Tibial nerve (tissue), 4 donors: ENCODE data around the gene COX19. TPM values are rescaled to one million over a fixed set of nuclear protein-coding genes. Genes with fewer than 3 reads are reported as not detected.

ENCODE experiments used
- DNase-seq, 2 donors: peaks; one replicate each; pipeline ENCODE4 v3.0.0-alpha.2; 2019; ENCODE audit warnings: low spot score in 2 of 2
- H3K27ac ChIP-seq, 4 donors: fragments of 200-600 bp; sonication (generic) in 3 of 4; one replicate each; pipeline ENCODE4 v1.5.1; 2017 to 2019; ENCODE audit warnings: mild to moderate bottlenecking in 1 of 4
- H3K27me3 ChIP-seq, 2 donors: fragments of 200-600 bp; sonication (generic) in 1 of 2; one replicate each; pipeline versions ENCODE4 v1.5.1 to v1.6.0; 2017 to 2019
- H3K36me3 ChIP-seq, 3 donors: fragments of 200-600 bp; sonication (generic); one replicate each; pipeline ENCODE4 v1.5.1; 2018 to 2019
- H3K4me1 ChIP-seq, 4 donors: fragments of 200-600 bp; sonication (generic) in 3 of 4; one replicate each; pipeline ENCODE4 v1.5.1; 2017 to 2019
- H3K4me3 ChIP-seq, 4 donors: fragments of 200-600 bp; sonication (generic) in 3 of 4; one replicate each; pipeline ENCODE4 v1.5.1; 2017 to 2019; ENCODE audit warnings: mild to moderate bottlenecking in 1 of 4, moderate library complexity in 1 of 4
- H3K9me3 ChIP-seq, 4 donors: fragments of 200-600 bp; sonication (generic) in 3 of 4; one replicate each; pipeline ENCODE4 v1.5.1; 2017 to 2019
- CTCF ChIP-seq, 5 experiments: fragments of 200-600 bp in 3 of 5; fragments of 450-650 bp in 2 of 5; sonication (generic) in 3 of 5; IDR thresholded peaks; one replicate each; pipeline ENCODE4 v1.5.1; 2016 to 2019; ENCODE audit warnings: antibody characterized with exemption in 5 of 5, mild to moderate bottlenecking in 3 of 5, moderate library complexity in 2 of 5
- EP300 ChIP-seq, 2 donors: sonication (generic); formaldehyde crosslinking; IDR thresholded peaks; one replicate each; pipeline ENCODE4 v1.6.1; 2017; ENCODE audit warnings: antibody characterized with exemption in 2 of 2, mild to moderate bottlenecking in 1 of 2
- POLR2A ChIP-seq, 2 donors: fragments of 450-650 bp; IDR thresholded peaks; one replicate each; pipeline ENCODE4 v1.6.1; 2017; ENCODE audit warnings: antibody characterized with exemption in 2 of 2, mild to moderate bottlenecking in 2 of 2, moderate library complexity in 2 of 2
- WGBS, 2 donors: methylation state at CpG; one replicate each; pipeline ENCODE4 v1.1.5; 2018; 5-methylcytosine and 5-hydroxymethylcytosine counted together
- total RNA-seq, 4 donors: library from RNA; depleted of rRNA; stranded (reverse); fragments of >200 nt; gene quantifications; one replicate each; pipeline ENCODE4 v1.1.0, GENCODE V29; 2016

Gene COX19
- total RNA-seq, 4 donors from 2014 or later = 10.8 to 21.3 (median 11.2) TPM

GRCh38 chr7:1014681-1015080 lies 39.3 kb upstream of the COX19 start:
- no peak for DNase-seq
- H3K4me1 ChIP-seq = peaks cover 0 to 53% (median 7%) of the 10 kb centered on the region in 4 donors
- 86 to 89% methylated on average over 16 to 20 of the region's 20 CpGs for WGBS, 2 donors
- no peaks in the 10 kb centered on the region for H3K9me3 ChIP-seq
- no peak overlapping the region for H3K4me3 ChIP-seq
- no peak for TF ChIP-seq EP300 (IDR thresholded peaks at IDR 0.05)
- TF ChIP-seq POLR2A (IDR thresholded peaks at IDR 0.05) = no peak
- TF ChIP-seq CTCF (IDR thresholded peaks at IDR 0.05) = no peak
- H3K27me3 ChIP-seq = no peaks in the 10 kb centered on the region
- peak overlapping the region in 1 of 4 donors; percentile 73 for H3K27ac ChIP-seq
- peaks cover 0 to 33% (median 0%) of the 10 kb centered on the region in 3 donors for H3K36me3 ChIP-seq

GRCh38 chr7:1013581-1013980 lies 38.2 kb upstream of the COX19 start:
- H3K9me3 ChIP-seq = no peaks in the 10 kb centered on the region
- H3K36me3 ChIP-seq = peaks cover 0 to 33% (median 0%) of the 10 kb centered on the region in 3 donors
- H3K27me3 ChIP-seq = no peaks in the 10 kb centered on the region
- DNase-seq = no peak
- 60 to 61% methylated on average over 11 of the region's 11 CpGs for WGBS, 2 donors
- peaks cover 0 to 48% (median 7%) of the 10 kb centered on the region in 4 donors for H3K4me1 ChIP-seq
- H3K27ac ChIP-seq = peak overlapping the region in 3 of 4 donors; percentile 30 to 73 (median 40)
- TF ChIP-seq EP300 (IDR thresholded peaks at IDR 0.05) (no peak), CTCF (IDR thresholded peaks at IDR 0.05) (no peak), POLR2A (IDR thresholded peaks at IDR 0.05) (no peak)
- H3K4me3 ChIP-seq = no peak overlapping the region

GRCh38 chr7:1012716-1013095 lies 37.4 kb upstream of the COX19 start:
- no peaks in the 10 kb centered on the region for H3K27me3 ChIP-seq

GRCh38 chr7:1012004-1012715 lies 36.8 kb upstream of the COX19 start:
- Histone ChIP-seq H3K4me1 (peaks cover 0 to 48% (median 7%) of the 10 kb centered on the region in 4 donors), H3K36me3 (peaks cover 0 to 33% (median 0%) of the 10 kb centered on the region in 3 donors), H3K9me3 (no peaks in the 10 kb centered on the region), H3K4me3 (no peak overlapping the region), H3K27ac (peak overlapping the region in 2 of 4 donors; percentile 73 to 74), H3K27me3 (no peaks in the 10 kb centered on the region)
- no peak for DNase-seq
- WGBS, 2 donors = 65 to 73% methylated on average over 4 to 18 of the region's 32 CpGs
- no peak for TF ChIP-seq CTCF (IDR thresholded peaks at IDR 0.05)
- TF ChIP-seq EP300 (IDR thresholded peaks at IDR 0.05) = no peak
- no peak for TF ChIP-seq POLR2A (IDR thresholded peaks at IDR 0.05)

More at GRCh38 chr7:1012716-1013095, 37.4 kb upstream of the COX19 start:
- H3K27ac ChIP-seq = peak overlapping the region in 2 of 4 donors; percentile 64 to 73
- H3K36me3 ChIP-seq = peaks cover 0 to 33% (median 0%) of the 10 kb centered on the region in 3 donors
- H3K4me3 ChIP-seq = no peak overlapping the region
- H3K9me3 ChIP-seq = no peaks in the 10 kb centered on the region
- DNase-seq = no peak
- H3K4me1 ChIP-seq = peaks cover 0 to 48% (median 7%) of the 10 kb centered on the region in 4 donors
- no peak for TF ChIP-seq CTCF (IDR thresholded peaks at IDR 0.05)
- no peak for TF ChIP-seq POLR2A (IDR thresholded peaks at IDR 0.05)
- TF ChIP-seq EP300 (IDR thresholded peaks at IDR 0.05) = no peak
- WGBS, 2 donors = 83 to 87% methylated on average over 28 to 30 of the region's 30 CpGs

GRCh38 chr7:1011297-1012003 lies 36.1 kb upstream of the COX19 start:
- Histone ChIP-seq H3K27ac (peak overlapping the region in 3 of 4 donors; percentile 42 to 74 (median 73)), H3K36me3 (peaks cover 0 to 36% (median 0%) of the 10 kb centered on the region in 3 donors), H3K27me3 (no peaks in the 10 kb centered on the region), H3K4me1 (peaks cover 0 to 48% (median 7%) of the 10 kb centered on the region in 4 donors), H3K9me3 (no peaks in the 10 kb centered on the region), H3K4me3 (no peak overlapping the region)
- TF ChIP-seq EP300 (IDR thresholded peaks at IDR 0.05) = no peak
- WGBS, 2 donors = 73 to 77% methylated on average over 10 to 13 of the region's 13 CpGs
- DNase-seq = no peak
